ENCODE data around the gene FLNA. TPM values are rescaled to one million over a fixed set of nuclear protein-coding genes. Genes with fewer than 3 reads are reported as not detected.

FLNA gene
- total RNA-seq, 1 experiment from 2014 or later: 1,841 TPM

GRCh38 chrX:154350429-154351182, 23.8 kb downstream of the FLNA start:
- Histone ChIP-seq H3K4me2 (no peak overlapping the region), H3K9me2 (ENCODE audit: insufficient read depth) (no peaks in the 10 kb centered on the region)

GRCh38 chrX:154349979-154350378, 24.5 kb downstream of the FLNA start:
- ChIA-PET CTCF (no interaction called here), POLR2A (ENCODE audit: unreplicated experiment) (interaction anchor here (0.6 kb wide), 1 partner anchor 181 kb away, joined by 3 read pairs; no protein-coding TSS in a partner anchor)
- peak in 1 of 2 experiments; percentile 3 for DNase-seq
- Histone ChIP-seq H3K9me2 (ENCODE audit: insufficient read depth) (no peaks in the 10 kb centered on the region), H3K79me2 (ENCODE audit: low read depth) (no peaks in the 10 kb centered on the region), H3F3A (ENCODE audit: insufficient read depth, low read depth) (peaks cover 14% of the 10 kb centered on the region), H3K9me3 (ENCODE audit: insufficient read depth, low read depth) (no peaks in the 10 kb centered on the region), H2AFZ (no peak overlapping the region), H3K4me1 (replicated peaks; ENCODE audit: insufficient read depth) (no peaks in the 10 kb centered on the region), H3K27ac (no peak overlapping the region), H3K36me3 (ENCODE audit: low read depth) (no peaks in the 10 kb centered on the region), H3K4me2 (no peak overlapping the region), H4K20me1 (ENCODE audit: insufficient read depth) (no peaks in the 10 kb centered on the region), H3K27me3 (ENCODE audit: insufficient read depth, low read depth) (no peaks in the 10 kb centered on the region), H3K4me3 (no peak overlapping the region)
- BruUV-seq (replicated peaks): no TSS peak
- TF ChIP-seq, protein P1, sequence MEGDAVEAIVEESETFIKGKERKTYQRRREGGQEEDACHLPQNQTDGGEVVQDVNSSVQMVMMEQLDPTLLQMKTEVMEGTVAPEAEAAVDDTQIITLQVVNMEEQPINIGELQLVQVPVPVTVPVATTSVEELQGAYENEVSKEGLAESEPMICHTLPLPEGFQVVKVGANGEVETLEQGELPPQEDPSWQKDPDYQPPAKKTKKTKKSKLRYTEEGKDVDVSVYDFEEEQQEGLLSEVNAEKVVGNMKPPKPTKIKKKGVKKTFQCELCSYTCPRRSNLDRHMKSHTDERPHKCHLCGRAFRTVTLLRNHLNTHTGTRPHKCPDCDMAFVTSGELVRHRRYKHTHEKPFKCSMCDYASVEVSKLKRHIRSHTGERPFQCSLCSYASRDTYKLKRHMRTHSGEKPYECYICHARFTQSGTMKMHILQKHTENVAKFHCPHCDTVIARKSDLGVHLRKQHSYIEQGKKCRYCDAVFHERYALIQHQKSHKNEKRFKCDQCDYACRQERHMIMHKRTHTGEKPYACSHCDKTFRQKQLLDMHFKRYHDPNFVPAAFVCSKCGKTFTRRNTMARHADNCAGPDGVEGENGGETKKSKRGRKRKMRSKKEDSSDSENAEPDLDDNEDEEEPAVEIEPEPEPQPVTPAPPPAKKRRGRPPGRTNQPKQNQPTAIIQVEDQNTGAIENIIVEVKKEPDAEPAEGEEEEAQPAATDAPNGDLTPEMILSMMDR (conservative IDR thresholded peaks at IDR 0.05): no peak
- TF ChIP-seq EZH2 (IDR thresholded peaks at IDR 0.05; ENCODE audit: low read depth): no peak
- intact Hi-C loops (cut with micrococcal nuclease; ENCODE audit: unreplicated experiment): no loop called here

More at GRCh38 chrX:154350429-154351182, 23.8 kb downstream of the FLNA start:
- Histone ChIP-seq H2AFZ (no peak overlapping the region), H3K79me2 (ENCODE audit: low read depth) (no peaks in the 10 kb centered on the region), H3K27ac (no peak overlapping the region), H4K20me1 (ENCODE audit: insufficient read depth) (0 out of 2 replicates have a peak, but pooled peaks cover 5% of the 10 kb centered on the region), H3K27me3 (ENCODE audit: insufficient read depth, low read depth) (no peaks in the 10 kb centered on the region), H3K4me3 (no peak overlapping the region), H3F3A (ENCODE audit: insufficient read depth, low read depth) (peaks cover 14% of the 10 kb centered on the region), H3K4me1 (replicated peaks; ENCODE audit: insufficient read depth) (no peaks in the 10 kb centered on the region), H3K9me3 (ENCODE audit: insufficient read depth, low read depth) (no peaks in the 10 kb centered on the region), H3K36me3 (ENCODE audit: low read depth) (no peaks in the 10 kb centered on the region)
- TF ChIP-seq EZH2 (IDR thresholded peaks at IDR 0.05; ENCODE audit: low read depth): no peak
- TF ChIP-seq, protein P1 (conservative IDR thresholded peaks at IDR 0.05): no peak
- no TSS peak for BruUV-seq (replicated peaks)
- ChIA-PET POLR2A (ENCODE audit: unreplicated experiment) (no interaction called here), CTCF (no interaction called here)
- peak in 1 of 2 experiments; percentile 7 for DNase-seq
- intact Hi-C loops (cut with micrococcal nuclease; ENCODE audit: unreplicated experiment): no loop called here

GRCh38 chrX:154349359-154349935, 25.0 kb downstream of the FLNA start:
- CTCF ChIA-PET: no interaction called here
- intact Hi-C loops (cut with micrococcal nuclease; ENCODE audit: unreplicated experiment): no loop called here

More at GRCh38 chrX:154349359-154349935, 25.0 kb downstream of the FLNA start:
- peak in 1 of 2 experiments; percentile 20 for DNase-seq
- Histone ChIP-seq H3K27me3 (ENCODE audit: insufficient read depth, low read depth) (no peaks in the 10 kb centered on the region), H4K20me1 (ENCODE audit: insufficient read depth) (no peaks in the 10 kb centered on the region), H3K9me2 (ENCODE audit: insufficient read depth) (no peaks in the 10 kb centered on the region), H3K4me1 (replicated peaks; ENCODE audit: insufficient read depth) (no peaks in the 10 kb centered on the region), H3F3A (ENCODE audit: insufficient read depth, low read depth) (peaks cover 14% of the 10 kb centered on the region), H3K36me3 (ENCODE audit: low read depth) (no peaks in the 10 kb centered on the region), H3K9me3 (ENCODE audit: insufficient read depth, low read depth) (no peaks in the 10 kb centered on the region), H3K27ac (no peak overlapping the region), H3K4me2 (no peak overlapping the region), H2AFZ (no peak overlapping the region), H3K4me3 (no peak overlapping the region), H3K79me2 (ENCODE audit: low read depth) (no peaks in the 10 kb centered on the region)
- BruUV-seq (replicated peaks): no TSS peak
- TF ChIP-seq, protein P1 (conservative IDR thresholded peaks at IDR 0.05): no peak
- TF ChIP-seq EZH2 (IDR thresholded peaks at IDR 0.05; ENCODE audit: low read depth): no peak
- POLR2A ChIA-PET (ENCODE audit: unreplicated experiment): interaction anchor here (0.5 to 0.6 kb wide), 3 partner anchors 47 to 182 kb away, joined by 3 to 10 read pairs (median 4); no protein-coding TSS in a partner anchor

Data from PC-9 (cell line).